ENCODE results near the gene ZNF749. TPM values are rescaled to one million over a fixed set of nuclear protein-coding genes. Genes with fewer than 3 reads are reported as not detected.

The ZNF749 gene
- total RNA-seq, 6 experiments from 2014 or later = 2.2 to 6.0 (median 3.8) TPM

- Histone ChIP-seq H3K36me3 (peaks cover 0 to 27% (median 19%) of the 10 kb centered on the region in 4 donors), H3K4me3 (no peak overlapping the region), H3K9me3 (peaks cover 0 to 39% (median 10%) of the 10 kb centered on the region in 4 donors), H3K27me3 (no peaks in the 10 kb centered on the region), H3K4me1 (no peaks in the 10 kb centered on the region), H3K27ac (no peak overlapping the region)
- no peak for TF ChIP-seq CTCF (IDR thresholded peaks at IDR 0.05)
- no peak for TF ChIP-seq POLR2A (IDR thresholded peaks at IDR 0.05)
- intact Hi-C loops (cut with DNase I) = no loop called here
- no peak for DNase-seq
- 94% methylated on average over 3 of the region's 4 CpGs for WGBS (ENCODE audit: insufficient coverage, low coverage, low lambda C conversion rate, missing lambda C conversion rate)
- no peak for ATAC-seq
Observed at GRCh38 chr19:57419439-57419838, 15.7 kb upstream of the ZNF749 start.

- intact Hi-C loops (cut with DNase I) = no loop called here
- Histone ChIP-seq H3K4me3 (no peak overlapping the region), H3K27me3 (no peaks in the 10 kb centered on the region), H3K36me3 (peaks cover 0 to 27% (median 19%) of the 10 kb centered on the region in 4 donors), H3K4me1 (no peaks in the 10 kb centered on the region), H3K9me3 (peaks cover 0 to 39% (median 10%) of the 10 kb centered on the region in 4 donors), H3K27ac (no peak overlapping the region)
- WGBS (ENCODE audit: insufficient coverage, low coverage, low lambda C conversion rate, missing lambda C conversion rate) = 100% methylated on average over 2 of the region's 3 CpGs
- no peak for TF ChIP-seq CTCF (IDR thresholded peaks at IDR 0.05)
- no peak for TF ChIP-seq POLR2A (IDR thresholded peaks at IDR 0.05)
- DNase-seq = no peak
- no peak for ATAC-seq
Observed at GRCh38 chr19:57421037-57421436, 14.1 kb upstream of the ZNF749 start.

GRCh38 chr19:57434386-57435061 is 601 bp upstream of the ZNF749 start:
- Histone ChIP-seq H3K4me3 (peak overlapping the region; percentile 91 to 97 (median 94)), H3K9me3 (no peaks in the 10 kb centered on the region), H3K36me3 (peaks cover 0 to 2% (median 0%) of the 10 kb centered on the region in 4 donors), H3K27ac (peak overlapping the region in 1 of 3 donors; percentile 5), H3K4me1 (peaks cover 0 to 11% (median 0%) of the 10 kb centered on the region in 4 donors), H3K27me3 (no peaks in the 10 kb centered on the region)
- 30% methylated on average over 15 of the region's 15 CpGs for WGBS (ENCODE audit: insufficient coverage, low coverage, low lambda C conversion rate, missing lambda C conversion rate)
- TF ChIP-seq POLR2A (IDR thresholded peaks at IDR 0.05) = no peak
- TF ChIP-seq CTCF (IDR thresholded peaks at IDR 0.05) = no peak
- intact Hi-C loops (cut with DNase I) = no loop called here
- DNase-seq (no peak), ATAC-seq (peak in 3 of 4 donors; percentile 4 to 8 (median 4))

- intact Hi-C loops (cut with DNase I) = no loop called here
- no peak overlapping the region for H3K27ac ChIP-seq
- peaks cover 0 to 2% (median 0%) of the 10 kb centered on the region in 4 donors for H3K36me3 ChIP-seq
- H3K27me3 ChIP-seq = no peaks in the 10 kb centered on the region
- ATAC-seq = no peak
- H3K4me1 ChIP-seq = peaks cover 0 to 11% (median 0%) of the 10 kb centered on the region in 4 donors
- DNase-seq = no peak
- H3K9me3 ChIP-seq = peaks cover 0 to 3% (median 0%) of the 10 kb centered on the region in 4 donors
- no peak for TF ChIP-seq CTCF (IDR thresholded peaks at IDR 0.05)
- no peak for TF ChIP-seq POLR2A (IDR thresholded peaks at IDR 0.05)
- H3K4me3 ChIP-seq = peak overlapping the region in 2 of 3 donors; percentile 91 to 94
- no CpG with 5 or more reads among the region's 1 CpG for WGBS (ENCODE audit: insufficient coverage, low coverage, low lambda C conversion rate, missing lambda C conversion rate)
Observed at GRCh38 chr19:57436417-57436816, 1.3 kb downstream of the ZNF749 start.
